AG08396 (cell line): ENCODE data around the gene MOK.

Experiments used
- DNase-seq: peaks from one replicate; pipeline ENCODE4 v3.0.0; 2012; ENCODE audit warnings: low spot score, mixed read lengths

Gene MOK

GRCh38 chr14:102203382-102203781 lies 101.6 kb downstream of the MOK start:
- no peak for DNase-seq

- DNase-seq: no peak
Observed at GRCh38 chr14:102202944-102203343, 102.0 kb downstream of the MOK start.

DNA sequence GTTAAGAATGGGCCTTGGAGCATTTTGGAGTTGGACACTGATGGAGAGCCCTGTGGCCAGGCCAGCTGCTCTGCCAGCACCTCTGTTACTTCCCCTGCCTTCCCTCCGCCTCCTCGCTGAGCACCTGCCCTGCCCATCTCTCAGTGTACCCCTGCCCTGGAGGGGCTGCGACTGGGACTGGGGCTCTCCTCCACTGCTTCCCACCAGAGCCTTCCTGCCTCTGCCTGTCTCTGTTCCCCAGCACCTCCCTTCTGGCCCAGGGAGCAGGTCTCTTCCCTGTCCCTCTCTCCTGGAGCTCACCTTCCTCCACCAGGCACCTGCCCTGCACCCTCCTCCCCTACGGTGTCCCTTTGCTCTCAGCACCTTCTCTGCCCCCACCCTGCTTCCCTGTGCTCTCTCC lies 103.2 kb downstream of the MOK start:
- no peak for DNase-seq

- DNase-seq: no peak
Observed at GRCh38 chr14:102201353-102201738, 103.6 kb downstream of the MOK start.

DNA sequence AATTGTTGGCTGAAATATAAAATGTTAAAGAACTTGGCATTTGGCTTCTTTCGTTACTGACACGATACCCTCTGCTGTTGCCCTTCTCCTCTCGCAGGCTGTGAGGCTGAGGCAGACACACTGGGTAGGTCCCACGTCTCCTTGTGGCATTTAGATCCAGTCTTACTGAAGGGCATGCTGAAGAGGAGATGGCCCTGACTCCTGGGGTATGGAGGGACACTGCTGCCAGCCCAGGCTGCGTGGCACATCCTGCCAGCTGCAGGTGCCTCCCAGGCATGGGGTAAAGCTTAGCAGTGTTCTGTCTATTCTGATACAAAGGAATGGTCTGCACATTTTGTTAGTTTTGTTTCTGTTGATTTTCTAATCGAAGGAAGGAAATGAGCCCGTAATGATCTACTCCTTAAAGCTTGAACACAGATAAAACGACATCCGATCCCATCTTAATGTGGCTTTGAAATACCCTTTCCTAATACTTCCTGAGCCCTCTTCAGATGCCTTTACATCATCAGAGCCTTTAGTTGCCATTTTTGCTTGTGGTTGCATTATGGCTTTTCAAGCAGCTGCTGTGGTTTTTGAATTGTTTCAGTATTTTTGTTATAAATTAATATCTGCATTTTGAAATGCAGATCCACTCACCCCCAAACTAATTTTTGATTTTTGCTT lies 104.1 kb downstream of the MOK start:
- no peak for DNase-seq

- DNase-seq: no peak
Observed at GRCh38 chr14:102197317-102197853, 107.6 kb downstream of the MOK start.

- DNase-seq: no peak
Observed at GRCh38 chr14:102196902-102197230, 108.1 kb downstream of the MOK start.

DNA sequence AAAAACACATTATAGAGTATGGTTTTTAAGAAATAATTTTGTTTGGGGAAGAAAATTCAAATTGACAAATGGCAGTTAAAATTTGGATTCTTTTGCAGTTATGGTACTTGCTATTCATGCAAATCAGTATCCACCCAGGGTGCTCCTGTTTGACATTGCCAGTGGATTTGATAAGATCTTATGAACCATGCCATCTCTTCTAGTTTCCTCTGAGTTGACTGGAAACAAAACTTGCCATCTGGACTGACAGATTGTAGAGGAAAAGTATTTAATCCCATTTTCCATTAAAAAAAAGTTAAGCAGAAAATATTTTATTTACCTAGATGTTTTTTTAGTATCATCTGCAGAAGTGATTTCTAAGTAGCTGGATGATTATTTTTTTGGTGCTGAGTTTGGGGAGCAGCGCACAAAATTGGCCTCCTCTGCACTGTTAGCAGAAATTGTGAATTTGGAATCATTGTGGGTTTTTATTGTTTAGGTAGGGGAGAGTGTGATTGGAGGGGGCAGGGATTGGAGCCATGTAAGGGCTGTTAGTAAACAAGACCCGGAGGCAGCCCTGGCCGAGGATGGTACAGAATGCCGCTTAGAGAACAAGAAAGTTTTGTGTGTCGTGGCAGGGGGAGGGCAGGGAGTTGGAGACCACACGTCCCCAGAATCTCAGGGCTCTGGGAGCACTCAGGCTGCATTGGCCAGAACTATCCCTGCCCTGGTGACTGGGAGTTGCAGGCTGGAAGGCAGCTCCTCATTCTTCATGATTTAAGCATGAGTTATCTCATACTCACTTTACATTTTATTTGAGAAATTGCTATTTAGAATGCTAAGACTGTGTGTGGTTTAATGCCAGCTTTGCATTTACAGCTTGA lies 108.7 kb downstream of the MOK start:
- no peak for DNase-seq

GRCh38 chr14:102195446-102195845 lies 109.5 kb downstream of the MOK start:
- no peak for DNase-seq

GRCh38 chr14:102194856-102195255 lies 110.1 kb downstream of the MOK start:
- DNase-seq: no peak

DNA sequence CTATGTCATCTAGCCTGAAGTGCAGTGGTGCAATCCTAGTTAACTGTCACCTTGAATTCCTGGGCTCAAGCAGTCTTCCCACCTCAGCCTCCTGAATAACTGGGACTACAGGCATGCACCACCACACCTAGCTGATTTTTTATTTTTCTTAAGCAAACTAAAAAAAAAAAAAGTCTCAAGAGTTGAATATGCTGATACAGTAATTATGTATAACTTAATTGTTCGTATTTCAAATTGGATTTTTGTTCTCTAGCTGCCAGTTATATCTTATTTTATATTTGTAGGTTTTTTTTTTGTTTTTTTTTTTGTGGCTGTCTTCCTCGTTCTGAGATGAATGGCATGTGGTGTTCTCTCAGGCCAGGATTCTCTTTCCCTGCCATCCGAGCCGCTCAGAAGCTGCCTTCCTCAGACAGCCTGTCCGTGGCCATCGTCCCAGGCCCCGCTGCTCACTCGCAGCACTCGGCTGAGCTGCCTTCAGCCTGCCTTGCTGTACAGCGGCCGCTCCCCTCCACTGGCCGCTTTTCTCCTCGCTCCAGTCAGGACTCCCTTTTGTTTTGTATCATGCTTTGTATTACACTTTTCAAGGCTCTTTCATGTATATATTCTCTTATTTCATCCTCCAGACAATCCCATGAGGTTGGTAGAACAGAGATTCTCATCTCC lies 112.0 kb downstream of the MOK start:
- no peak for DNase-seq

GRCh38 chr14:102189874-102190273 lies 115.1 kb downstream of the MOK start:
- DNase-seq: no peak

GRCh38 chr14:102188187-102188586 lies 116.8 kb downstream of the MOK start:
- DNase-seq: no peak

DNA sequence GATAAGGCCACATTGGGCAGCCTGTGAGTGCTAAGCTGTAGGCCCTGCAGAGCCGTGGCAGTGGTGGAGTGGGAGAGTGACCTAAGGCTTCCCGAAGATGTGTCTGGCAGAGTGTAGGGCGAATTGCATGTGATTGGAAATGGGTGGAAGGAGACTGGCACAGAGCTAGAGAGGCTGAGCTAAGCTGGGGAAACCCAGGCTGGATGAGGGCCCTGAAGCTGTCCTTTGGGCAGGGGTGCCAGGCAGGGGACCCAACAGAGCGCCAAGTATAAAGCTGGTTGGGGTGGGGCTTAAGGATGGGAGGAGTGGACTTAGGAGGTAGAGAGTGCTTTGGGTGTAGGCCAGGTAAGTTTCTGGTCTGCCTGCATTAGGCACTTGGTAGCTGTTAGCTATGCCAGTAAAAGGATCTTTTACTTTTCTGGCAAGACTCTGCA lies 117.4 kb downstream of the MOK start:
- no peak for DNase-seq

GRCh38 chr14:102187044-102187443 lies 117.9 kb downstream of the MOK start:
- DNase-seq: peak; percentile 74

GRCh38 chr14:102185360-102185759 lies 119.6 kb downstream of the MOK start:
- DNase-seq: no peak

GRCh38 chr14:102184316-102185035 lies 120.5 kb downstream of the MOK start:
- DNase-seq: no peak

DNA sequence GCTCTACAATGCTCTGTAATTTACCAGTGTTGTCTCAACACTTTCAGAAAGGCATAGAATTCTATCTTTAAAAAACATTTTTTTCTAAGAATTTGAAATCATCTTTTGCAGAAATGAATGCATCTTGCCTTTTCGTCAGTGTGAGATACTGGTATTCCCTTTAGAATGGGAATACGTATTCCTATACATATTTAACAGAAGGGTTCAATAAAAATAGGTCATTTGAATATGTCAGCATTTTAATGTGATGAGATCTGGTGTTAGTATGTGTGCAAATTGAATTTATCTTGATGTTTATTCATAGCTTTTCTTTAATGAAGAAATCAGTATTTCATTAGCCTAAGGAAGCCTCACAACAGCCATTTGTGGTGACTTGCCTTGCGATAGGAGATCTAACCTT lies 121.1 kb downstream of the MOK start:
- no peak for DNase-seq

GRCh38 chr14:102182936-102183619 lies 121.9 kb downstream of the MOK start:
- DNase-seq: no peak

DNA sequence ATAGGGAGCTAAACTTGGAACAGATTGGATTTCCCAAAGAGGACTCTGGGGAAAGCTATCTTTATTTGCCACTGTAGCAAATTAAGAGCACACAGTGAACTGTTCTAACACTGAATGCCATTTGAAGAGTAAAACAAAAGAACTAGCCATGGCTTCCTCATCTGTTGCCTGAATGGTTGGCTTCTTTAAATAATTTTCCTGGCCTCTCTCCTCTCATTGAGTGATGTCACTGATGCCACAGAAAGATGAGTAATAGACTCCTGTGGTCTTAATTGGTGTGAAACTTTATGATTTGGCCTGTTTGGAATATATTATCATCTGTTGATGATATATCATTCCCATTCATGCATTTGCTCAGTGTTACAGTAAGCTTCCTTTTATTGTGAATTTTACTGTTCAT lies 122.8 kb downstream of the MOK start:
- peak; percentile 39 for DNase-seq

- no peak for DNase-seq
Observed at GRCh38 chr14:102181187-102181586, 123.8 kb downstream of the MOK start.
